H54 (cell line): ENCODE measurements around the gene NRM.

Source experiments
- DNase-seq: peaks from one replicate; pipeline ENCODE4 v3.0.0; 2011; ENCODE audit warnings: low spot score, mixed read lengths; ENCODE audit not compliant: insufficient read length
- FAIRE-seq: peaks from 3 replicates; lab custom pipeline; 2011; peaks lifted over from hg19 to GRCh38; lab: Jason Lieb, UNC
- POLR2A ChIP-seq: IDR thresholded peaks from 2 replicates; pipeline ENCODE4 v1.6.1; 2011; ENCODE audit warnings: low read depth, mild to moderate bottlenecking, low read length

The NRM gene

DNA sequence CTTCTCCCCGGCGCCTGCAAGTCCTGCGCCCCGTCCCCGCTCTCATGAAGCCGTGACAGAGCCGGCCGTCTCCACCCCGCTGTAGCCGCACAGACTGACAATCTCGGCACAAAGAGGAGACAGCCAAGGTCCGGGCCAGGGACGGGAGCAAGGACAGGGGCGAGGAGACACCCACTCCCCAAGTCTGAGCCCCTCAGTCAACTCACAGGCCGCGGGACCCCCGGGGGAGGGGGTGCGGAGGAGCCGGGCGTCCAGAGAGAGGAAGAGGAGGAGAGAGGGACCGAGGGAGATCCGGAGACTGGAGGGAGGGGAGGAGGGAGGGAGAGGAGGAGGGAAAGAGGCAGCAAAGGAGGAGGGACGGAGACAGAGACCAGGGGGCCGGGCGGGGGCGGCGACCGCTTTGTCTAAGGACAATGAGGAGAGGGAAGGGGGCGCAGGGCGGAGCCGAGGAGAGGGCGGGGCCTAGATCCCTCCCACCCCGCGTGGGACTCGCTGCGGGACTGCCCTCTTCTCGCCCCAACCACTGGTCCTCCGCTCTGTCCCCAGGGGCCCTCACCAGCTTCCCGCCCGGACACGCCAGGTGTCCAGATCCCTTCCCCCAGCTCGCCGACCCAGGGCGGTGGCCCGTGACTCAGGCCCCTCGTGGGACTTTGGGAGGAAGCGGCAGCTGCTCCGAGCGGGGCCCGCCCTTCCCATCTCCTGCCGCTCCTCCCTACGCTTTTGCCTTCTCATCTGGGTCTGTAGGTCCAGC is 3.7 kb downstream of the NRM start:
- peak; percentile 92 for DNase-seq

DNA sequence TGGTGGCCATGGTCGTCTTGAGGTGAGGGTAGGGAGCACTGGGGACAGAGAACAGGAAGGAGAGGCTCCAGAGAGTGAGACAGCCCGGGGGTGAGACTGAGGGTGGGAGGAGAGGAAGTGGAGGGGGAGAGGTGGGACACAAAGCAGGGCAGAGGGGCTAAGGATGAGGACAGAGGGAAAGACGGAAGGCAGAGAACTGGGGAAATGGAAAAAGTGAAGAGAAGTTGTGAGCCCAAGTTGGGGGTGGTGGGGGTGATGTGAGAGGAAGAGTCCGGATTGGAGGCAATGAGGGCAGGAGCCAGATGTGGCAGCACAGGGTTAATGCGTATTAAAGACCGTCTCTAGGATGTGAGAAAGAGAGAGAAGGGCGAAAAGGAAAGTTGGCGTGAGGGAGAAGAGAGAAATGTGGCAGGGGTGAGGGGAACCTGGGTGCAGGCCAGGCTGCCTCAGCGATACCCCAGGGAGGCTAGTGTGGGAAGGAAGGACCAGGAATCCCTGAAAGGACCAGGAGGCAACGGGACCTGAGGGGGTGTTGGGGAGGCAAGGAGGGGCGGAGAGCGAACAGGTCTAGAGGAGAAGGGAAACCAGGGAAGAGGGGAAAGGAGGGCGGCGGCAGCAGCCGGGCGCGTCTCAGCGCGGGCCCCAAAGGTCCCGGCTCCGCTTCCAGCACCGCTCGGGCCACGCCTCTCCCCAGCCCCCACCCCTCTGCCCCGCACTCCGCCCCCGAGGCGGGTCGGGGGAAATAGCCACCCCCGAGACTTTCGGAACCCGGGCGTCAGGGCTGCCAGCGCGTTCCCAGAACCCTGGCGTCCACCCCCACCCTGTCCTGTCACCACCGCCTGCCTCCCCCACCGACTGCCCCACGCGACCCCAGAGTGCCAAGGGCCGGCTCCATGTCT is 4.5 kb downstream of the NRM start, which contains the start of gene PPP1R18:
Gene PPP1R18, minus strand, starts transcription at position 637 of the 899 bp plus-strand sequence. Its CDS starts 627 bp downstream, at position 10.
- peak; percentile 52 for DNase-seq
- TF ChIP-seq POLR2A, result peak; percentile 57; the same call in 1 of the 2 replicates
- no peak for FAIRE-seq

More for the DNA sequence above, 3.7 kb downstream of the NRM start:
- peak; percentile 54 for TF ChIP-seq POLR2A
- FAIRE-seq, result no peak

DNA sequence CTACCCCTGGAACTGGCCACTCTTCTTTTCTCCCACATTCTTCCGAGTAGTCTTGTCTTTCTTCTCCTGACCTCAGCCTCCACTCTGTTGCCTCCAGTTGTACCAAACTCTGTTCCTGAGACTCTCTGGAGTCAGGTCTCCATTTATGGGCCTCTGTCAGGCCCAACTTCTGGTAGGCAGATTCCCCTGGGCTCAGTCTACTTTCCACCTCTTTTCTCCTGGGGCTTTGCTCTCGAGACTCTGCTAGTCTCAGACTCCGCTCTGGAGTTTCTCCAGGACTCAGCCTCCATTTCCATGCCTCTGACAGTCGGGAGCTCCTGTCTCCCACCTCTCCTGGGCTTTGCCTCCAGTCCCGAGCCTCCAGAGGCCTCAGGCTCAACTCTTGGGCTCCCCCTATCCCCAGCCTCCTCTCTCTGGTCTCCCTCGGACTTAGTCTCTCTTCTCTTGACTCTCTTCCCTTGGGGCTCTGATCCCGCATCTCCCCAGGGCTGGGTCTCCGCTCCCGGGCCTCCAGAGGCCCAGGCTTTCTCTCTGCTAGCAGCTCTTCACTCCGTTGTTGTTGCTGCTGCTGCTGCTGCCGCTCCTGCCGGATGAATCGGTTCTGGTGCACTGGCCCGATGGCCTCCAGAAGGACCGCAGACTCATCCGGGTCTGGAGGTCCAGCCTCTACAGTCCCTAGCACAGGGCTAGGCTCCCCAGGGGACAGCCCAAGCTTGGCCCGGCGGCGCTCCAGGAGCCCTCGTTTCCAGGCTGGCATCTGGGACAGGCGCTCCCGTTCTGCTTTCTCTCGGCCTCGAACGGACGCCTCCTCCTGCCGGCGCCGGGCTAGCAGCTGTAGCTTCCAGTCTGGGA is 5.4 kb downstream of the NRM start:
- no peak for DNase-seq
- TF ChIP-seq POLR2A, result 0 out of 2 replicates have a peak, but pooled peaks have one; percentile 32
- no peak for FAIRE-seq

DNA sequence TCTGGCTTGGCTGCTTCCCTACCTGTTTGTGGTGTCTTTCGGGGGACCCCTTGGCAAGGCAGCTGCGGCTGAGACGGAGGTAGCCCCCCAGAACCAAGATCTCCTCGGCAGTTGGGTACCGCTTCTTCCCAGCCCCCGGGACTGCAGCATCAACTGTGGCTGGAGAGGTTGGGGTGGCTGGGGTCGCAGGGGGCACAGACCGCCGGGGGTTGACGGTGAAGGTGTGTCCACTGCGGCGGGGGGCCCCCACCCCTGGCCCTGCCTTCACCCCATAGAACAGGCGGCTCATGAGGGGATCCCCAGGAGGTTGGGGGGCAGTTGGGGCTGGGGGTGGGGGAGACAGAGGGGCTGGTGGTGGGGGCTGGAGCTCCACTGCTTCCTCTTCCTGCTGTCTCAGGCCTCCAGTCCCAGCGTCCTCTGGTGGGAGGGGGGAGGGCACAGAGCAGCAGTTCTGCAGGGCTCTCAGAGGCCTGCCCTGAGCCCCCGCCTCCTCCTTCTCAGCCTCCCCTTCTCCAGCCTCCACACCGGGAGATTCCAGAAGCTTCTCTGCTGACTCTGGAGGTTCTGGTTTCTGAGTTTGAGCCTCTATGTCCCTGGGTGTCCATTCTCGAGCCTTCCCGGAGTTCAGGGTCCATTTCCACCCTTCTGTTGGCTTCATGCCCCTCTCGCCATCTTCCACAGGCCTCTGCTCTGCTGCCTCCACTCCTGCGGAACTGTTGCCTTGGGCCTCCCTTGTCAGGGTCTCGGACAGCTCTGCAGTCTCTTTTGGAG is 6.2 kb downstream of the NRM start:
- FAIRE-seq, result no peak
- no peak for DNase-seq

DNA sequence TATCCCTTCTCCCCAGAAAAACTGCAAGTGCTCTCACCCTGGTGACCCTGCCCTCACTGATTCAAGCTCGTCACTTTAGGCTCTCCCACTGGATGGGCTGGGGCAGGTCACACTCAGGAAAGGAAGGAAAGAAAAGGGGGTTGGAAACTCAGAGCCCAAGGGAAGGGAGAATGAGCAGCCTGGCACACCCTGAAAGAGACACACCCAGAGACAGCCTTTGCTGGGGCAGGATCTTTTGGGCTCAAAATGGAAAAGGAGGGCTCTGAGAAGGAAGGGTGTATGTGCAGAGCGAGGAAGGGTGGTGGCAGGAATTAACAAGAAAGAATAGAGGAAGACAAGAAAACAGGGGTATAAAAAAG is 6.8 kb downstream of the NRM start:
- FAIRE-seq, result no peak
- DNase-seq, result no peak
- TF ChIP-seq POLR2A, result no peak

More for the DNA sequence above, 6.2 kb downstream of the NRM start:
- no peak for TF ChIP-seq POLR2A

DNA sequence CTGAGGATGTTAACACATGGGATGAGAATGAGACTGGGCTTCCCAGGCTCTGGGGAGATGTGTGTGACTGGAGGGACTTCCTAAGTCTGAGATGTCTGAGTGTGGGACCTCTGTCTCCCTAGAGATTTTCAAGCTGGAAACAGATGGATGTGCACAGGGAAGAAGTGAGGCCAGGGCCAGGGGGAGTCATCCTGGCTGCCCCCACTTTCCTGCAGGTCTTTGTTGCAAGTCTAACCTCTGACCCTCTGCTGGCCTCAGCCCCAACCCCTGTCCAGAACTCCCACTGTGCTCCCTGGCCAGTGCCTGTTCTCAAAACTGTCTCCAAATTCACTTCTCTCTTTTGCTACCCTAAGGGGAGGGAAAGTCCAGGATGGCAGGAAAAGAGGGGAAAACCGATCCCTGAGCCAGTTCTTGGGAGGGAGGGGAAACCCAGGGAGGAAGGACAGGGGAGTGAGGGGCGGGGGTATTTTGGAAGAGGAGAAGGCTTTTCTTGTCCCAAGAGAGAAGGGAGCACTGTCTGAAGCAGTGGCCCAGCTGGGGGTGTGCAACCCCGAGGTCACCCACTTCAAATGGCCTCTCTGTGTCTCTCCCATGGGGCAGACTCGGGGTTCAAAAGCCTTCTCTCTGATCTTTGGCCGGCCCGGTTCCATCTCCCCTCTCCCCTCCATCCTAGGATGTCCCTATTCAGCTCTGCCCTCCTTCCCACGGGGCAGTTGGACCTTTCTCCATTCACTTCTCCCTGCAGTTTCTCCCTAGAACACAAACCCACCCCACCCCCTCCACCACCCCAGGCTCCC is 7.4 kb downstream of the NRM start:
- no peak for TF ChIP-seq POLR2A
- FAIRE-seq, result no peak
- DNase-seq, result no peak

DNA sequence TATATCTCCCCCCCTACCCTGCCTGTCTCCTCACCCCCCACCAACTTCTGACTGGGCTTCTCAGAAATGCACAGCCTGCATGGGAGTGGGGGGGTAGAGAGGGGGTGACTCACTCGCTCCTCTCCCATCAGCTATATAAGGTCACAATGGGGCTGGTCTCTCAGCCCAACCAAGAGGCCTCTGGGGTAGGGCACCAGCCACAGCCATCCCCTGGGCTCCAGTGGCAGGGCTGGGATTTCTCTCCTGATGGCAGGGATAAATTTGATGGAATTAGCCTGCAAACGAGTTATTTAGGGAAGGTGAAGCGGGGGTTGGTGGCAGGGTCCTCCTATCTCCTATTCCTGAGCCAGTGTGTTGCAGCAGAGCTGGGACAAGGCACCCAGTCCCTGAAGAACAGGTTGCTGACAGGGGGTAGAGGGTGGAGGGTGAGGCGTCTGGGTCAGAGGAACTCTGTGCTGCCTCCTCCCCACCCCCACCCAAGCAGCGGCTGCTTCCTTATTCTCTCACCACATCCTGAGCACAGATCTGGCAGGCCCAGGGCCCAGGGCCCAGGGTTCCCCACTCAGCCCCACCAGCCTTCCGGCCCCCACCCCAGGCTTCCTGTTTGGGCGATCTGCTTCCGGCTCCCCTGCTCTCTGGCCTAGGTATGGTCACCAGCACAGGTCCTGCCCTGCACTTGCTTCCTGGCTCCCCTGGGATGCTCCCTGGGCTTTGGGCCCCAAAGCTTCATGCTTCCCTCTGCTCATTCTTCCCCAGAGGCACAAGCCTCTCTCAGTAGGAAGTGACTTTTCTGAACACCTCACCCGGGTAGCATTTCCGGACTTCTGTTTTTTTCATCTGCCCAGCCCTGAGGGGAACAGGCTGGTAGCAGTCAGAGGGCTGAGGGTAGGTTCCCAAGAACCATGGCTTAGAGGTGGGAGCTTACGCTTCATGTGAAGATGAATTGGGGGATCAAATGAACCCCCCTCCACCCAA is 8.4 kb downstream of the NRM start:
- peak; percentile 10 for TF ChIP-seq POLR2A
- DNase-seq (peak; percentile 48), FAIRE-seq (no peak)

DNA sequence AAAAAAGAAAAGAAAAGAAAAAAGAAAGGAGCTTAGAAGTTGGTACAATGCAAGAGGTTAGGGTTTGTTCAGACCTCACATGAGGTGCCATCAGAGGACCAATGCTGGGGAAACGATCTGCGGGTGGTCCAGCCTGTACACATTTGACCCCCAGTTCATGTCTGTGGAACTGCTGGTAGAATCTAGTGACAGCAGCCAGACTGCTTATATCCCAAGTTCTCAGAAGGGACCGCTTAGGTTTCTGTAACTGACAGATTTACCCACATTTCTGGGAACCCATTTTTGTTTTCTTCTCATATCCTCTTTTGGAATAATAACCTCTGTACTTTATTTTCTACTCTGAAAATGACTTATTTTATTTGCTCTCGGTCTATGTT is 9.0 kb downstream of the NRM start:
- TF ChIP-seq POLR2A, result no peak
- DNase-seq, result no peak
- no peak for FAIRE-seq

DNA sequence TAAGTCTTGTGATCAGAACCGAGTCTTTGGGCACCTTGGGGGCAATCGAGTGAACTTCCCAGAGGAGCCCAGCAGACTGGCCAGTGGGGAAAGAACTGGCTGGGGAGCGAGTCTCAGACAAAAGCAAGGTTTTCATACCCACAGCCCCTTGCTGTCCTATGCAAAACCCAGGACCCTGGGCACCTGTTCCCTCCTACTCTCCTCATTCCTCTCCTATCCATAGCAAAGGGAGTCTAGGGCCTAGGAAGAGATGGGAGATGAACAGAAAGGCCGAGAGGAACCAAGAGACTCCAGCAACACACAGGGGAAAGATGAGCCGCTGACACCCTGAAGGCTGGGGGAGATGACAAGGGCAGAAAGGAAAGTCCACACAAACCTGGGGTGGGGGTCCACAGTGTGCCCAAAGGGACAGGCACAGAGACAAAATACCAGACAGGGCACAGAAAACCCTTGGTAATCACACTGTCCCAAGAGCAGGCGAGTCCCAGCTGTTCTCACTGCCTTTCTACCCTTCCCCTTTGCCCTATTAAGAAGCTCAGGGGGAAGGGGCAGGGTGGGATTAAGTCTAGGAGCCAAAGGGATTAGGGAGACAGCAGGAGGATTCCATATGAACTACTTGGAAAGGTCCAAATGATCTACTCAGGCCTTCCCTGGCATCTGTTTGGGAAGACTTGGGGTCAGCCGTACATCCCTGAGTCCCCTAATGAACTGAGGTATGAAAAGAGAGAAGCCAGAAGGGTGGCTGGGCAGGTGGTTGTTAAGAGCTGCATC is 10.8 kb downstream of the NRM start:
- DNase-seq (no peak), FAIRE-seq (no peak)
- no peak for TF ChIP-seq POLR2A

DNA sequence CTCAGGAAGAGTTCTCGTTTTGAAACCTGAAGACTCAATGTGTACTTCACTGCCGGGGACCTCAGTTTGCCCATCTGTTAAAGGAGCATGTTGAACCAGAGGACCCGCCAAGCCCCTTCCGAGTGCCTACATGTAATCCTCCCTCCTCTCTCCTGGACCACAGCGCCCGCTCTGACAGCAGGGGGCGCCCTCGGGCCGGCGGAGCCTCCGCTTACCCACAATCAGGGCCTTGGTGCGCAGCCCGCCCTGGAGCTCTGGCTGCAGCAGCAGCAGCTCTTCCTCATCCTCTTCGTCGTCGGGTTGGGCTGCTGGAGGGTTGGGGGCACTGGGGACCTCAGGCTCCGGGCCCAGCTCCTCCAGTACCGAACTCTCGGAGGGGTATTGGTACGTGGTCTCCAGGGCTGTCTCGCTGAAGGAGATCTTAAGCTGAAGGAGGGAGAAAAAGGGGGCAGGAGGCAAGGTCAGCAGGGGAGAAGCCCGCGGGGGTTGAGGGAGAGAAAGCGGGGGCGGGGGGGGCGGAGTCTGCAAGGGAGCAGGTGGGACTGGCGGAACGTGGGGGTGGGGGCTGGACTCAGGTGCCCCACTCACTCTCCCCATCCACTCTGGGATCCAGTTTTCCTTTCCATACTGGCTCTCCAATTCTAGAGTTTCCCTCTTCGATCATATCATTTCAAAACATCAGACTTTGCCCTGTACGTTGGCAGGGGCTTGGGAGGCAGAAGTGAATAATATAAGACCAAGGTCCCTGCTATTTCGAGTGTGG is 11.6 kb downstream of the NRM start:
- FAIRE-seq (no peak), DNase-seq (no peak)
- no peak for TF ChIP-seq POLR2A
